H9 (cell line): Measurements from ENCODE around the gene CDC45. TPM values are rescaled to one million over a fixed set of nuclear protein-coding genes. Genes with fewer than 3 reads are reported as not detected.

Source experiments
- DNase-seq: peaks from one replicate; pipeline ENCODE4 v3.0.0-alpha.2; 2017
- H2AFZ ChIP-seq: one replicate; pipeline ENCODE4 v1.6.1; 2013; ENCODE audit warnings: mild to moderate bottlenecking, low read length, control low read depth, moderate library complexity
- H2AK5ac ChIP-seq: 2 replicates; pipeline ENCODE4 v1.6.1; 2013; ENCODE audit warnings: low read length, control low read depth, mixed read lengths; ENCODE audit not compliant: insufficient read length
- H2BK120ac ChIP-seq: one replicate; pipeline ENCODE4 v1.6.1; 2013; ENCODE audit warnings: low read depth, mild to moderate bottlenecking, low read length, control low read depth, inconsistent platforms; ENCODE audit not compliant: poor library complexity, severe bottlenecking
- H2BK12ac ChIP-seq: 2 replicates; pipeline ENCODE4 v1.6.1; 2013; ENCODE audit warnings: low read length, control low read depth, mixed read lengths, low read depth; ENCODE audit not compliant: insufficient read length
- H2BK15ac ChIP-seq: 2 replicates; pipeline ENCODE4 v1.6.1; 2013; ENCODE audit warnings: low read depth, low read length, control low read depth
- H2BK20ac ChIP-seq: one replicate; pipeline ENCODE4 v1.6.1; 2013; ENCODE audit warnings: low read depth, mild to moderate bottlenecking, low read length, control low read depth, inconsistent platforms; ENCODE audit not compliant: poor library complexity, severe bottlenecking
- H2BK5ac ChIP-seq: 2 replicates; pipeline ENCODE4 v1.6.1; 2013; ENCODE audit warnings: low read length, control low read depth, mixed read lengths; ENCODE audit not compliant: insufficient read length
- H3K14ac ChIP-seq: 2 replicates; pipeline ENCODE4 v1.6.1; 2013; ENCODE audit warnings: low read length, control low read depth; ENCODE audit not compliant: insufficient read depth
- H3K18ac ChIP-seq: 2 replicates; pipeline ENCODE4 v1.6.1; 2013; ENCODE audit warnings: low read depth, mild to moderate bottlenecking, mixed read lengths, low read length, control low read depth; ENCODE audit not compliant: insufficient read length
- H3K23ac ChIP-seq: 2 replicates; pipeline ENCODE4 v1.6.1; 2013; ENCODE audit warnings: low read length, control low read depth, mixed read lengths, low read depth; ENCODE audit not compliant: insufficient read length
- H3K23me2 ChIP-seq: 2 replicates; pipeline ENCODE4 v1.6.1; 2013; ENCODE audit warnings: low read depth, mild to moderate bottlenecking, mixed read lengths, low read length, control low read depth; ENCODE audit not compliant: insufficient read length, poor library complexity, severe bottlenecking
- H3K27ac ChIP-seq: 2 replicates; pipeline ENCODE4 v1.5.1; 2013; ENCODE audit warnings: low read length, control low read depth, mixed read lengths, low read depth; ENCODE audit not compliant: insufficient read length
- H3K27me3 ChIP-seq: 2 replicates; pipeline ENCODE4 v1.6.1; 2013; ENCODE audit warnings: low read length, control low read depth, inconsistent platforms; ENCODE audit not compliant: insufficient read depth
- H3K4ac ChIP-seq: 2 replicates; pipeline ENCODE4 v1.6.1; 2013; ENCODE audit warnings: low read depth, mild to moderate bottlenecking, control low read depth, inconsistent platforms, low read length, moderate library complexity
- H3K4me1 ChIP-seq: 2 replicates; pipeline ENCODE4 v1.6.1; 2013; ENCODE audit warnings: low read length, control low read depth, inconsistent platforms; ENCODE audit not compliant: insufficient read depth
- H3K4me2 ChIP-seq: 2 replicates; pipeline ENCODE4 v1.6.1; 2013; ENCODE audit warnings: low read length, control low read depth, mixed read lengths; ENCODE audit not compliant: insufficient read length, insufficient read depth
- H3K56ac ChIP-seq: 2 replicates; pipeline ENCODE4 v1.6.1; 2013; ENCODE audit warnings: low read depth, mild to moderate bottlenecking, mixed read lengths, low read length, control low read depth; ENCODE audit not compliant: insufficient read length
- H3K79me1 ChIP-seq: 2 replicates; pipeline ENCODE4 v1.6.1; 2013; ENCODE audit warnings: low read depth, mild to moderate bottlenecking, moderate library complexity, low read length, control low read depth, inconsistent platforms; ENCODE audit not compliant: insufficient read depth, poor library complexity, severe bottlenecking
- H3K79me2 ChIP-seq: 2 replicates; pipeline ENCODE4 v1.6.1; 2013; ENCODE audit warnings: low read length, control low read depth, inconsistent platforms; ENCODE audit not compliant: insufficient read depth
- H3K9ac ChIP-seq: 2 replicates; pipeline ENCODE4 v1.6.1; 2013; ENCODE audit warnings: low read length, control low read depth, mixed read lengths; ENCODE audit not compliant: insufficient read length; ENCODE audit errors: extremely low read depth
- H3K9me3 ChIP-seq: one replicate; pipeline ENCODE4 v1.6.1; 2013; ENCODE audit warnings: low read depth, low read length, inconsistent platforms; ENCODE audit not compliant: control insufficient read depth
- H3T11ph ChIP-seq: one replicate; pipeline ENCODE4 v1.6.1; 2013; ENCODE audit warnings: mild to moderate bottlenecking, low read length, control low read depth, inconsistent platforms
- H4K20me1 ChIP-seq: one replicate; pipeline ENCODE4 v1.6.1; 2013; ENCODE audit not compliant: control insufficient read depth, insufficient read length, insufficient read depth
- H4K5ac ChIP-seq: 2 replicates; pipeline ENCODE4 v1.6.1; 2013; ENCODE audit warnings: low read depth, mild to moderate bottlenecking, mixed read lengths, low read length, control low read depth; ENCODE audit not compliant: insufficient read length
- H4K8ac ChIP-seq: replicated peaks from 2 replicates; pipeline ENCODE4 v1.6.1; 2013; ENCODE audit warnings: low read length, control low read depth, mixed read lengths, low read depth; ENCODE audit not compliant: insufficient read length
- H4K91ac ChIP-seq: 2 replicates; pipeline ENCODE4 v1.6.1; 2013; ENCODE audit warnings: low read depth, mild to moderate bottlenecking, moderate library complexity, mixed read lengths, low read length, control low read depth; ENCODE audit not compliant: insufficient read length
- H3K27ac Mint-ChIP-seq, 3 experiments: 2 replicates in 2 of 3; 3 replicates in 1 of 3; pipeline ENCODE4 v1.8.0; 2020 to 2021; ENCODE audit warnings: mixed read lengths in 3 of 3, mild to moderate bottlenecking in 1 of 3, moderate library complexity in 1 of 3
- H3K27me3 Mint-ChIP-seq: 2 replicates; pipeline ENCODE4 v1.8.0; 2021; ENCODE audit warnings: low read depth, mild to moderate bottlenecking, moderate library complexity, mixed read lengths
- H3K36me3 Mint-ChIP-seq, 3 experiments: 2 replicates in 2 of 3; 3 replicates in 1 of 3; pipeline ENCODE4 v1.8.0; 2020 to 2021; ENCODE audit warnings: low read depth in 3 of 3, mixed read lengths in 3 of 3; ENCODE audit not compliant: insufficient read depth in 1 of 3
- H3K4me1 Mint-ChIP-seq, 2 experiments: 2 replicates each; pipeline ENCODE4 v1.8.0; 2020; ENCODE audit warnings: mixed read lengths in 2 of 2
- H3K4me3 Mint-ChIP-seq, 2 experiments: 2 replicates in 1 of 2; 3 replicates in 1 of 2; pipeline ENCODE4 v1.8.0; 2020 to 2021; ENCODE audit warnings: mild to moderate bottlenecking in 2 of 2, mixed read lengths in 2 of 2, moderate library complexity in 1 of 2
- H3K9me3 Mint-ChIP-seq, 2 experiments: 2 replicates in 1 of 2; 3 replicates in 1 of 2; pipeline ENCODE4 v1.8.0; 2020; ENCODE audit warnings: mild to moderate bottlenecking in 2 of 2, mixed read lengths in 2 of 2, moderate library complexity in 1 of 2
- CTCF ChIP-seq: fragments of 200-600 bp; sonication (generic); conservative IDR thresholded peaks from 3 replicates; pipeline ENCODE4 v1.8.0; 2021; ENCODE audit warnings: antibody characterized with exemption, mild to moderate bottlenecking
- WGBS: extraction: QIAGEN DNeasy Blood & Tissue Kit; methylation state at CpG from one replicate; pipeline ENCODE4 v1.1.7; 2013; ENCODE audit warnings: missing lambda C conversion rate, low lambda C conversion rate, mixed read lengths; ENCODE audit not compliant: insufficient read length; ENCODE audit errors: extremely low coverage; 5-methylcytosine and 5-hydroxymethylcytosine counted together
- total RNA-seq: library from RNA; stranded (reverse); gene quantifications from 2 replicates; pipeline ENCODE4 v1.2.1, GENCODE V29; 2021

The CDC45 gene
- total RNA-seq, 1 experiment from 2014 or later, result 35.7 TPM

DNA sequence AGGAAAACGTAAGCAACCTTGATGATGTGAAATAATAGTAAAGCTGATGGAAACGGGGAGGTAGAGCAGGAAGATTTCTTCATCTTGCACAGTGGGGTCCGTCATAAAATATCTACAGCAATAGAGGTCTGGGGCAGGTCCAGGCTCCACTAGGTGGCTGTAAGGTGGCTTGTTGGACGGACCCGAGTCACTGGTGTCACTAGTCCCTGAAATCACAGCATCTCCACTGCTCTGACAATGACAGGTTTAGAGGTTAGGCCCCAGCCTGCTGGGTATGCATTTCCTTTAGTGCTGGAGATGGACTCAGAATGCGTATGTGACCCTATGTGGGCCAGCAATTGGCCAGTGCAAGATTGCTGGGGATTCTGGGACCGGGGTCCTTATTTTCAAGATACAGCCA is 69.7 kb downstream of the CDC45 start:
- peaks cover 0 to 8% of the 10 kb centered on the region in 2 experiments; a peak in 1 of 5 replicates for H3K9me3 Mint-ChIP-seq
- WGBS, result no CpG with 5 or more reads among the region's 7 CpGs

More for the DNA sequence above, 69.7 kb downstream of the CDC45 start:
- no peak overlapping the region for H2AK5ac ChIP-seq
- TF ChIP-seq CTCF, result no peak
- H4K8ac ChIP-seq, result no peak overlapping the region
- no peak overlapping the region for H3K14ac ChIP-seq
- H2BK120ac ChIP-seq, result no peak overlapping the region
- no peak overlapping the region for H4K5ac ChIP-seq
- no peak overlapping the region for H3K23ac ChIP-seq
- Mint-ChIP-seq H3K4me3 (no peak overlapping the region), H3K36me3 (no peaks in the 10 kb centered on the region; a peak in 1 of 7 replicates), H3K27ac (no peak overlapping the region), H3K27me3 (peaks cover 7% of the 10 kb centered on the region), H3K4me1 (peaks cover 7 to 11% of the 10 kb centered on the region in 2 experiments)
- H2AFZ ChIP-seq, result no peak overlapping the region
- H4K20me1 ChIP-seq, result peaks cover 2% of the 10 kb centered on the region
- no peak for DNase-seq
- no peaks in the 10 kb centered on the region for H3K23me2 ChIP-seq
- H3K79me1 ChIP-seq, result no peaks in the 10 kb centered on the region
- H3K4ac ChIP-seq, result no peak overlapping the region
- no peak overlapping the region for H3T11ph ChIP-seq
- no peaks in the 10 kb centered on the region for H3K9me3 ChIP-seq
- no peak overlapping the region for H3K9ac ChIP-seq
- H2BK5ac ChIP-seq, result no peak overlapping the region
- H2BK15ac ChIP-seq, result no peak overlapping the region
- H4K91ac ChIP-seq, result no peak overlapping the region
- H3K56ac ChIP-seq, result no peak overlapping the region
- H3K4me1 ChIP-seq, result no peaks in the 10 kb centered on the region
- no peak overlapping the region for H2BK20ac ChIP-seq
- H3K4me2 ChIP-seq, result no peak overlapping the region
- H3K18ac ChIP-seq, result no peak overlapping the region
- no peak overlapping the region for H2BK12ac ChIP-seq
- H3K27ac ChIP-seq, result no peak overlapping the region
- no peaks in the 10 kb centered on the region for H3K27me3 ChIP-seq
- H3K79me2 ChIP-seq, result no peaks in the 10 kb centered on the region
